Measurements from ENCODE around the gene TMEM217. TPM values are rescaled to one million over a fixed set of nuclear protein-coding genes. Genes with fewer than 3 reads are reported as not detected.
A peak's percentile ranks its signal among the peaks of the same experiment; 100 is the strongest.
"Not testable (repeated sequence)": the region's sequence is repeated elsewhere in the genome, so short reads cannot be mapped to it uniquely, and the experiment has no call there.

The TMEM217 gene
- polyA plus RNA-seq (ENCODE audit: insufficient read length in 4 of 4), result 1 to 10 TPM in 3 of 4 donors, under 1 TPM in 1; 0.92 to 1.6 (median 1.3) TPM

- DNase-seq (ENCODE audit: low read depth in 4 of 4, low spot score in 2 of 4), result peak; percentile 75 to 89 (median 84)
These were observed at the start of gene TMEM217, which contains the start of gene TBC1D22B for GRCh38 chr6:37257634-37258404. Gene TMEM217, minus strand, starts transcription at chr6:37258144. Its CDS starts 39,114 bp downstream, at chr6:37219030. Gene TBC1D22B, plus strand, starts transcription at chr6:37257772. Its CDS starts 146 bp downstream, at chr6:37257918.

GRCh38 chr6:37307484-37307883 is 49.5 kb upstream of the TMEM217 start:
- not testable (repeated sequence) for DNase-seq (ENCODE audit: low read depth in 4 of 4, low spot score in 2 of 4)

- no peak for DNase-seq (ENCODE audit: low read depth in 4 of 4, low spot score in 2 of 4)
These were observed 48.8 kb upstream of the TMEM217 start for GRCh38 chr6:37306624-37307222.

GRCh38 chr6:37305841-37306425 is 48.0 kb upstream of the TMEM217 start:
- DNase-seq (ENCODE audit: low read depth in 4 of 4, low spot score in 2 of 4), result no peak

- DNase-seq (ENCODE audit: low read depth in 4 of 4, low spot score in 2 of 4), result no peak
These were observed 46.8 kb upstream of the TMEM217 start for GRCh38 chr6:37304766-37305165.

- DNase-seq (ENCODE audit: low read depth in 4 of 4, low spot score in 2 of 4), result no peak
These were observed 46.1 kb upstream of the TMEM217 start for GRCh38 chr6:37303891-37304503.

- no peak for DNase-seq (ENCODE audit: low read depth in 4 of 4, low spot score in 2 of 4)
These were observed 45.2 kb upstream of the TMEM217 start for GRCh38 chr6:37303091-37303660.

- DNase-seq (ENCODE audit: low read depth in 4 of 4, low spot score in 2 of 4), result no peak
These were observed 44.2 kb upstream of the TMEM217 start for GRCh38 chr6:37302086-37302686.

GRCh38 chr6:37299990-37300389 is 42.0 kb upstream of the TMEM217 start:
- no peak for DNase-seq (ENCODE audit: low read depth in 4 of 4, low spot score in 2 of 4)

- no peak for DNase-seq (ENCODE audit: low read depth in 4 of 4, low spot score in 2 of 4)
These were observed 41.0 kb upstream of the TMEM217 start for GRCh38 chr6:37298958-37299357.

- not testable (repeated sequence) for DNase-seq (ENCODE audit: low read depth in 4 of 4, low spot score in 2 of 4)
These were observed 39.7 kb upstream of the TMEM217 start for GRCh38 chr6:37297637-37298036.

GRCh38 chr6:37293426-37293825 is 35.5 kb upstream of the TMEM217 start:
- DNase-seq (ENCODE audit: low read depth in 4 of 4, low spot score in 2 of 4), result no peak

GRCh38 chr6:37289931-37290330 is 32.0 kb upstream of the TMEM217 start:
- no peak for DNase-seq (ENCODE audit: low read depth in 4 of 4, low spot score in 2 of 4)

- DNase-seq (ENCODE audit: low read depth in 4 of 4, low spot score in 2 of 4), result no peak
These were observed 30.3 kb upstream of the TMEM217 start for GRCh38 chr6:37288247-37288646.

- DNase-seq (ENCODE audit: low read depth in 4 of 4, low spot score in 2 of 4), result no peak
These were observed 29.7 kb upstream of the TMEM217 start for GRCh38 chr6:37287519-37288157.

- DNase-seq (ENCODE audit: low read depth in 4 of 4, low spot score in 2 of 4), result no peak
These were observed 27.9 kb upstream of the TMEM217 start for GRCh38 chr6:37285861-37286311.

- DNase-seq (ENCODE audit: low read depth in 4 of 4, low spot score in 2 of 4), result no peak
These were observed 26.8 kb upstream of the TMEM217 start for GRCh38 chr6:37284781-37285180.

GRCh38 chr6:37283671-37284151 is 25.8 kb upstream of the TMEM217 start:
- no peak for DNase-seq (ENCODE audit: low read depth in 4 of 4, low spot score in 2 of 4)

GRCh38 chr6:37283268-37283667 is 25.3 kb upstream of the TMEM217 start:
- DNase-seq (ENCODE audit: low read depth in 4 of 4, low spot score in 2 of 4), result no peak

GRCh38 chr6:37282371-37282770 is 24.4 kb upstream of the TMEM217 start:
- no peak for DNase-seq (ENCODE audit: low read depth in 4 of 4, low spot score in 2 of 4)
